ENCODE measurements around the gene TPRG1.

Gene TPRG1

GRCh38 chr3:189355481-189356201 is 183.9 kb downstream of the TPRG1 start:
- DNase-seq (ENCODE audit: low spot score), result no peak

GRCh38 chr3:189360291-189360690 is 188.5 kb downstream of the TPRG1 start:
- DNase-seq (ENCODE audit: low spot score), result no peak

GRCh38 chr3:189361103-189361835 is 189.5 kb downstream of the TPRG1 start:
- DNase-seq (ENCODE audit: low spot score), result no peak

- DNase-seq (ENCODE audit: low spot score), result no peak
These were observed 192.0 kb downstream of the TPRG1 start for GRCh38 chr3:189363590-189364255.

GRCh38 chr3:189365609-189366564 is 194.1 kb downstream of the TPRG1 start:
- DNase-seq (ENCODE audit: low spot score), result no peak

- DNase-seq (ENCODE audit: low spot score), result no peak
These were observed 196.6 kb downstream of the TPRG1 start for GRCh38 chr3:189368384-189368783.

GRCh38 chr3:189369636-189370035 is 197.9 kb downstream of the TPRG1 start:
- no peak for DNase-seq (ENCODE audit: low spot score)

GRCh38 chr3:189372243-189372642 is 200.5 kb downstream of the TPRG1 start:
- DNase-seq (ENCODE audit: low spot score), result no peak
